Endothelial cell of coronary artery (primary cell): ENCODE results near the gene RBM42. TPM values are rescaled to one million over a fixed set of nuclear protein-coding genes. Genes with fewer than 3 reads are reported as not detected.

Source experiments
- total RNA-seq: library from RNA; depleted of rRNA; stranded (reverse); fragments of >200 nt; gene quantifications from 2 replicates; pipeline ENCODE4 v1.2.3, GENCODE V29; 2014

RBM42 gene, protein sequence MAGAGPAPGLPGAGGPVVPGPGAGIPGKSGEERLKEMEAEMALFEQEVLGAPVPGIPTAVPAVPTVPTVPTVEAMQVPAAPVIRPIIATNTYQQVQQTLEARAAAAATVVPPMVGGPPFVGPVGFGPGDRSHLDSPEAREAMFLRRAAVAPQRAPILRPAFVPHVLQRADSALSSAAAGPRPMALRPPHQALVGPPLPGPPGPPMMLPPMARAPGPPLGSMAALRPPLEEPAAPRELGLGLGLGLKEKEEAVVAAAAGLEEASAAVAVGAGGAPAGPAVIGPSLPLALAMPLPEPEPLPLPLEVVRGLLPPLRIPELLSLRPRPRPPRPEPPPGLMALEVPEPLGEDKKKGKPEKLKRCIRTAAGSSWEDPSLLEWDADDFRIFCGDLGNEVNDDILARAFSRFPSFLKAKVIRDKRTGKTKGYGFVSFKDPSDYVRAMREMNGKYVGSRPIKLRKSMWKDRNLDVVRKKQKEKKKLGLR
- total RNA-seq = 35.3 and 36.1 TPM in 2 replicates

DNA sequence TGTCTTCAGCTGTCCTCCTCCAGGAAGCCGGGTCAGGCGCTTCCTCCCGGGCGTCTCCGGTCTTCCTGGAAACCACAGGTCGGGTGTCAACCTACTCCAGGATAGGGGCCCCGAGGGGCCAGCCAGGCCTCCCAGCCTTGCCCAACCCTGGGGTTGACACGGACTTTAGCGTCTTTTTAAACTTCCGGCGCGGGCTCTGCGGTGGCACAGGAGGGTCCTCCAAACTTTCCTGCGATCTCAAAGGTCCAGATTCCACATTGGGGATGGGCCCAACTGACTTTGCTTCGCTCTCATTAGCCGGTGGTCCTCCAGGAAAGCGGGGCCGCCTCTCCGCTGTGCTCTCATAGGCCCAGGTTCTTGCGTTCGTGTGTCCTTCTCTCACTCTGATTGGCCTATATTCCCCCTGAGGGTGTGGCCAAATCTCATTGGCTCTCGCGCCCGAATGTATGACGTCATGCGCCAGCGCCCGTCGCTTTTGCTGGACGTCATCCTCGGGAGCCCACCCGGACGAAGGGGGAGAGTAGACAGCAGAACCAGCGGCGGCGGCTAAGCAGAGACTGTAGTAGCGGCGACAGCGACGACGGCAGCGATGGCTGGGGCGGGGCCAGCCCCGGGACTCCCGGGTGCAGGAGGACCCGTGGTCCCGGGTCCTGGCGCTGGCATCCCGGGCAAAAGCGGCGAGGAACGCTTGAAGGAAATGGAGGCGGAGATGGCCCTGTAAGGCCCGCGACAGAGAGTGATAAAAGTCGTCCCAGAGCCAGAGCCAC, at the start of gene RBM42:
Gene RBM42 (plus strand): TSS at position 472 of the 767 bp plus-strand sequence. CDS start 118 bp downstream, at position 590.

DNA sequence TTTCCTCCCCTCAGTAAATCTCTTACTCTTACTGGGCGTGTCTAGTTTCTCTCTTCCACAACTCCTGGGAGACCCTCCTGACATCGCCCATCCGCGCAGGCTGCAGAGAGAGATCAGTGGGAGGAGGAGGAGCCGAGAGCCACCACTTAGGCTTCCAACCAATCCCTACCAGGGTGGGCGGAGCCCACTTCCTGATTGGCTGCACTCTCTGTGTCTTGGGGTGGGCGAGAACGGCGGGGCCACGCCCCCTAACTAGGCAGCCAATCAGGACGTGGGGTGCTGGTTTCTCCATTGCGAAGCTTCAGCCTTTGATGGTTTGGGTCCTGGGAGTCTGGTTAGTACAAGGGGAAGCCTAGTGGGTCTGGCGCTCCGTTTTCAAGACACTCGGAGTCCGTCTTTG, 43.0 kb upstream of the RBM42 start, which contains the start of gene PMIS2:
Gene PMIS2 (plus strand): TSS at position 326 of the 400 bp plus-strand sequence. CDS start 87 bp downstream, outside the sequence.

DNA sequence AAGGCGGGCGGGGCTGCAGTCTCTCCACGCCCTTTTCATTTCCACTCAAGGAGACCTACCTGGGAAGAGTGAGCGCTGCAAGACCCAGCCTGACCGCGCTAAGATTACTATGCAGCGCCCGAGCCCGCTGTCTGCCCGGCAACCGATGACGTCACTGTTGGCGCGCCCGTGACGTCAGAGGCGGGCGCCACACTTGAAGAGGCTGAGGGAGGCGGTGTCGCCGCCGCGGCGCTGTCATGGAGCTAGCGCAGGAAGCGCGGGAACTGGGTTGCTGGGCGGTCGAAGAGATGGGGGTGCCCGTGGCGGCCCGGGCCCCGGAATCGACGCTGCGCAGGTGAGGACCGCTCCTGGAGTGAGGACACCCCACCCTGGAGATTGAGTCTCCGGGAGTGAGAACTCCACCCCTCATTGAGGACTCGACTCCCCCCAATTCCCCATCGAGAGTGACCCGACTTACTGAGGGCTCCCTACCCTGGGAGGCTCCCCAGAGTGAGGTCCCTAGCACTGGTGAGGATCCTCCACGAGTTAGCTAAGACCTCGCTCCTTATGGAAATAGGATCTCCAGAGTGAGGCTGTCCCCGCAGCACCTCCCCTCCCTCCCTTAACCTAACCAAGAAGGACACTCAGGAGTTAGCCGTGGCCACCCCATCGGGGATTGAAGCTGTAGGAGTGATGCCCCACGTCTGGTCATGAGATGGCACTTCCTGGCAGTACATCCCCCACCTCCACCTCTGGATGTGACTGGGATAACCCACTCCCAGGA, 16.1 kb upstream of the RBM42 start, which contains the start of gene HAUS5:
Gene HAUS5 (plus strand): TSS at position 177 of the 763 bp plus-strand sequence. CDS start 60 bp downstream, at position 237.

DNA sequence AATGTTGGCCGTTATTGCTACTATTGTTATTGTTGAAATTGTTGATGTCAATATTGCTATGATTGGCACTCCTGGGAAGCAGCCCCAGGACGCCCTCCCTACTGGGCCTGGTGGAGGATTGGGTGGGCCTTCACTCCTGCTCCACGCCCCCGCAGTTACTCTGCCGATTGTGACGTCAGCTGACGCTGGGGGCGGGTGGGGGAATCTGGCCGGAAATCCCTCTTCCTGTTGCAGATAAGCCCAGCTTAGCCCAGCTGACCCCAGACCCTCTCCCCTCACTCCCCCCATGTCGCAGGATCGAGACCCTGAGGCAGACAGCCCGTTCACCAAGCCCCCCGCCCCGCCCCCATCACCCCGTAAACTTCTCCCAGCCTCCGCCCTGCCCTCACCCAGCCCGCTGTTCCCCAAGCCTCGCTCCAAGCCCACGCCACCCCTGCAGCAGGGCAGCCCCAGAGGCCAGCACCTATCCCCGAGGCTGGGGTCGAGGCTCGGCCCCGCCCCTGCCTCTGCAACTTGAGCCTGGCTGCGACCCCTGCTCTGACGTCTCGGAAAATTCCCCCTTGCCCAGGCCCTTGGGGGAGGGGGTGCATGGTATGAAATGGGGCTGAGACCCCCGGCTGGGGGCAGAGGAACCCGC, 12.8 kb downstream of the RBM42 start, which contains the start of gene ETV2:
Gene ETV2 (plus strand): TSS at position 231 of the 637 bp plus-strand sequence. CDS start 716 bp downstream, outside the sequence.

DNA sequence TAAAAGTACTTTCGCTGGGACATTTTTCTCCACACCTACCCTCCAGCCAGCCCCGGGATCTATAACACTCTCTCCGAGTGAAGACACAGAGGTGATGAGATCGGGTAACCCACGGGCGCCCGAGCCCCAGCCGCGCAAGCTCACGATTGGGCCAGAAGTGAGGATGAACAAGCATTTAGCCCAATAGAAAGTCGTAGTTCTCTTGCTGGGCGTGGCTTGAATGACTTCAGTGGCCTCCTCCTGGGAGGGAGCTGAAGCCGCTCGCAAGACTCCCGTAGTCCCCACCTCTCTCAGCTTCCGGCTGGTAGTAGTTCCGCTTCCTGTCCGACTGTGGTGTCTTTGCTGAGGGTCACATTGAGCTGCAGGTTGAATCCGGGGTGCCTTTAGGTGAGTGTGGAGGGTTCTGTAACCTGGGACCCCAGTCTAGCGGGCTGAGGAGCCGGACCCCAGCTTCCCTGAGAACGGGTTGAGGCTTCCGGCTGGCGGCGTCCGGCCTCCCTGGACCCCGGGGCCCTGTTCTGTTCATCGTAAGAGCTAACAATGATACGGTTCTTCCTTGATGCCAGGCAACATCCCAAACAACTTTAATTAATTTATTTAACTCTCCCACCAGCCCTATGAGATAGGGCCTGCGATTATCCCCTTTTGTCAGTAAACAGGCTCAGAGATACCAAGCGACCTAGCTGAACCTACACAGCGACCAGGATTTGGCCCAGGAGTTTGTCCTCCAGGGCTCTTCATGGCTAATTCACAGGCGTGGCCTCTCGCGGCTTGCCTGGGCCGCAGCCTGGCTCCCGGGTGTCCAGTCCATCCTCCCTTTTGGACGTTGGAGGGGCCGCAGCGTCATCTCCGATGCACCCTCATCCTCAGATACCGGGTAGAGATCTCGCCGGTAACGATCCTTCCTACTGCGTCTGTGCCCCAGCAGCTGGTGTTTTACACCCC, 19.5 kb downstream of the RBM42 start, which contains the start of gene COX6B1:
Gene COX6B1 (plus strand): TSS at position 307 of the 945 bp plus-strand sequence. CDS start 2,921 bp downstream, outside the sequence.

DNA sequence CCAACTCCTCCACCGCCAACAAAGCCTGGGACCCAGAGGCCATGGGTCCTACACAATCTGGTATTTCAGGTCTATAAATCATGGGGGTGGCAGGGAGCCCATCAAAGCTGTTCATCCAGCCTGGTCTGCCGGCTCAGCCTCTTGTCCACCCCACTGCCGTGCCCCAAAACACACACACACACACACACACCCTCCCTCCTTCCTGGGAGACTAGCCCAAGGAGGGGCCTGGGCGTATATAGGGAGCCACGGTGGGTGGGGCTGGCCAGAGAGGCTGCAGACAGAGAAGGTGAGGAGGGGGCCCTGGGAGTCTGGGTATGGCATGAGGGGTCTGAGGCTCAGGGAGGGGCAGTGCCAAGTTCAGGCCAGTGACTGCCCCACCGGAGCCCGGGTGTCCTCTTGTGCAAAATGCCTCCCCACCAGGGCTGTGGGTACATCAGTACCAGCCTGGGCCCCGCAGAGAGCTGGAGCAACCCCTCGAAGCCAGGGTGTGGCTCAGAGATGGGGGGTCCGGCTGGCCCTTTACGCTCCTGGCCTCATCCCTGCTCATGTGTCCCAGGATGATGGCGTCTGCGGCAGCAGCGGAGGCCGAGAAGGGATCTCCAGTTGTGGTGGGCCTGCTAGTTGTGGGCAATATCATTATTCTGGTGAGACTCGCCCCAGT, 37.5 kb downstream of the RBM42 start, which contains the start of gene UPK1A:
Gene UPK1A (plus strand): TSS at position 267 of the 663 bp plus-strand sequence. CDS start 296 bp downstream, at position 563.

Other genes starting within 250 kb of the RBM42 start
- gene FFAR2, start 180.8 kb upstream of the RBM42 start, total RNA-seq = not detected in 2 replicates
- gene KRTDAP, start 138.6 kb upstream of the RBM42 start, total RNA-seq = not detected in 2 replicates
- not detected in 2 replicates for gene DMKN, start 115.4 kb upstream of the RBM42 start, total RNA-seq
- 0.09 TPM in 1 of 2 replicates, not detected in the other for gene SBSN, start 100.7 kb upstream of the RBM42 start, total RNA-seq
- gene GAPDHS, start 95.6 kb upstream of the RBM42 start, total RNA-seq = not detected in 2 replicates
- gene TMEM147, start 83.4 kb upstream of the RBM42 start, total RNA-seq = 72.9 and 73.4 TPM in 2 replicates
- gene ATP4A, start 65.4 kb upstream of the RBM42 start, total RNA-seq = not detected in 2 replicates
- gene PMIS2, start 42.9 kb upstream of the RBM42 start, total RNA-seq = not detected in 2 replicates
- 6.5 and 6.7 TPM in 2 replicates for gene HAUS5, start 16.3 kb upstream of the RBM42 start, total RNA-seq
- 0.09 and 0.18 TPM in 2 replicates for gene ETV2, start 12.7 kb downstream of the RBM42 start, total RNA-seq
- 365 and 476 TPM in 2 replicates for gene COX6B1, start 19.3 kb downstream of the RBM42 start, total RNA-seq
- not detected in 2 replicates for gene UPK1A, start 37.5 kb downstream of the RBM42 start, total RNA-seq
- gene ZBTB32, start 75.5 kb downstream of the RBM42 start, total RNA-seq = not detected in 2 replicates
- 6.2 and 8.8 TPM in 2 replicates for gene KMT2B, start 89.0 kb downstream of the RBM42 start, total RNA-seq
- gene IGFLR1, start 113.4 kb downstream of the RBM42 start, total RNA-seq = 0.09 and 1.3 TPM in 2 replicates
- gene U2AF1L4, start 116.4 kb downstream of the RBM42 start, total RNA-seq = 2.9 and 4.8 TPM in 2 replicates
- gene PSENEN, start 116.6 kb downstream of the RBM42 start, total RNA-seq = 10.3 and 18.1 TPM in 2 replicates
- gene LIN37, start 119.5 kb downstream of the RBM42 start, total RNA-seq = 4.0 and 9.5 TPM in 2 replicates
- 0.09 and 2.8 TPM in 2 replicates for gene HSPB6, start 128.0 kb downstream of the RBM42 start, total RNA-seq
- 2.2 and 2.3 TPM in 2 replicates for gene PROSER3, start 129.1 kb downstream of the RBM42 start, total RNA-seq
- 1.3 and 1.4 TPM in 2 replicates for gene ARHGAP33, start 146.5 kb downstream of the RBM42 start, total RNA-seq
- gene PRODH2, start 183.8 kb downstream of the RBM42 start, total RNA-seq = not detected in 2 replicates
- gene NPHS1, start 223.5 kb downstream of the RBM42 start, total RNA-seq = not detected in 2 replicates
- gene KIRREL2, start 227.9 kb downstream of the RBM42 start, total RNA-seq = under 0.01 TPM in 1 of 2 replicates, not detected in the other
- gene APLP1, start 239.5 kb downstream of the RBM42 start, total RNA-seq = 3.4 TPM in 2 replicates